Measurements from ENCODE around the gene LACRT.

The LACRT gene

DNA sequence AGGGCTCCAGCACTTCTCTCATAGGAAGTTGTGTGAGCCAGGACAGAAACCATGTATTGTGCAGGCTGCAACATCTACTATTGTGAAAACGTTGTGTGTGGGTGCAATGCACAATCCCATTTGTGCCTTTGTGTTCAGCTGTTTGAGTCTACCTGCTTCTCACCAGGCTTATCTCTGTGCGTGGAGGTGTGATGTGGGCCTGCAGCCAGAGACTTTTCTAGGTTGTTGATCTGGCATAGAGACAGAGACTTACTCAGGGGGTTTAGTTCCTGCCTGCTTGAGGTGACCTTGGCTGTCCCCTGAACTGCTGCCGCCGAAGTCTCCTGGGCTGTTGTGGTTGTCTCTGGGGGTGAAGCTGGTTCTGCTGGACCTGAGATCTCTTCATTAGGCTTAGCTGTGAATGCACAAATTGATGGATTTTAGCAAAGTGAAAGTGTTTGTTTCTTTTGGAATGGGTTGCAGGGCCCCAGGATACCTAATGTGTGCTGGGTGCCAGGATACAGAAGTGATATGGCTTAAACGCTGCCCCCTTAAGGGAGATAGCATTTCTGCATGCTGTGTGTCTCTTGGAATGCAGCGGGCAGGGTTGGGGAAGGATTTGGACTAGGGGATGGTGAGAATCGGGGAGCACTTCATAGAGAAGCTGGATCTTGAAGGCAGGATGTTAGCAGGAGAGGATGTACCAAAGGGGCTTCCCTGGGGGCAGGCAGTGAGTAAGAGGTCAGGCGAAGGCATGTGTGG lies 2.5 kb downstream of the LACRT start:
- no peak for DNase-seq

GRCh38 chr12:54631551-54631950 lies 3.1 kb downstream of the LACRT start:
- no peak for DNase-seq

GRCh38 chr12:54629925-54630324 lies 4.8 kb downstream of the LACRT start:
- no peak for DNase-seq

DNA sequence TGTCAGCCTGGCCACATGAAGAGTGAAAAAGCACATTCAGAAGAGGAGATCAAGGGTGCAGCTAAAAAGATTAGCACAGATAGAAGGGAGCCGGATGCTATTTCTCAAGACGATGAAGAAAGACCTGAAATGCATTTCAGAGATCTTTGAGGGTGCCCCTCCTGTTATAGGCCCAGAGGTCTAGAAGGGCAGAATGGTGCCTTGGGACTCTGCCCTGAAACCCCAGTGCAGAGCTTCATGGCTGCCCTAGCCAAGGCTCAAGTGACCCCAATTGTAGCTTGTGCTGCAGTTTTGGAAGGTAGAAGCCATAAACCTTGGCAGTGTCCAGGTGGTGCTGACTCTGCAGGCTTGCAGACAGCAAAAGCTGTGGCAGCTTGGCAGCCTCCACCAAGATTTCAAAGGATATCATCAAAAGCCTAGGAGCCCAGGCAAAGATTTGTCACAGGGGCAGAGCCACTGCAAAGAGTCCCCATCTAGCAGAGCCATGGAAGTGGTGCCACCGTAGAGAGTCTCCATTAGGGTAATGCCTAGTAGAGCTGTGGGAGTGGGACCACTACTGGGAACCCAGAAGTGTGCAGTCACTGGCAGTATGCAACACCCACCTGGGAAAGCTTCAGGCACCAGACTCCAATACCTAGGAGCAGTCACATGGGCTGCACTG lies 6.4 kb downstream of the LACRT start:
- no peak for DNase-seq

GRCh38 chr12:54627304-54627703 lies 7.4 kb downstream of the LACRT start:
- no peak for DNase-seq

DNA sequence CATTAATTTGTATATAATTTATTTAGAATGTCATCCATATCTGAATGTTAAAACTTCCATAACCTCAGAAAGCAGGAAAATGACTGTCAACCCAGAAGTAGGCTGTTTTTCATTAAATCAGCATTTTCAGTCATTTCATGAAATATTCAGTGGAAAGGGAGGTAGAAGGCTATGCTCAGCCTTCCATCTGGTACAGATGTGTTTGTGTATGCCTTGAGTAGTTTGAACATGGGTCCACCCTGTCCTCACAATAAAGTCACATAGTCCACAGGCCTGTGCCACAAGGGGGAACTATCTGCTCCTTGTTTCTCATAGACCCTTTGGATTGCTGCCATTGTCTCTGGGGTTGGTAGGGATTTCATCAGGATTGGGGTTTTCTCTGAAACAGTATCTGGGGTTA lies 9.1 kb downstream of the LACRT start:
- no peak for DNase-seq

GRCh38 chr12:54624315-54625279 lies 10.1 kb downstream of the LACRT start:
- DNase-seq: no peak

- no peak for DNase-seq
Measured at GRCh38 chr12:54622463-54623183, 12.1 kb downstream of the LACRT start.

- DNase-seq: no peak
Measured at GRCh38 chr12:54616933-54617680, 17.6 kb downstream of the LACRT start.

GRCh38 chr12:54612225-54612750 lies 22.4 kb downstream of the LACRT start:
- DNase-seq: no peak

- DNase-seq: no peak
Measured at GRCh38 chr12:54611715-54612149, 23.0 kb downstream of the LACRT start.

GRCh38 chr12:54608769-54609168 lies 25.9 kb downstream of the LACRT start:
- no peak for DNase-seq

DNA sequence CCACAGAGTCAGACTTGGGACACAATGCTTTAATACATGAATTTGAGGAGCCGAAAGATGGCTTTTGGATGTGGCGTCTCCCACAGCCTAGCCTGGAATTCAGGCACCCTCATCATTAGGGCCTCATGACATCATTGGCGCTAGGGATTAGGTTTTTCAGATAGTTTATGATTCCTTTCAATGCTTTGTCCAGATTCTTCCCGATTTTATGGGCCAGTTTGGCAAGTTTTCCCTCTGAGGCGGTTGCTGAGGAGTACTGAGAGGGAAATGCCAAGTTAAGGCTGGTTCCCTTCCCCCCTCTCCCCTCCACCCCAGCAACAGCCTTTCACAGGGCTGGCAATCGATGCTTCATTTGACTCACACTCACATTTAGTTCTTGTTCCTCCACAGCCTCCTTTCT lies 26.5 kb downstream of the LACRT start:
- DNase-seq: no peak

DNA sequence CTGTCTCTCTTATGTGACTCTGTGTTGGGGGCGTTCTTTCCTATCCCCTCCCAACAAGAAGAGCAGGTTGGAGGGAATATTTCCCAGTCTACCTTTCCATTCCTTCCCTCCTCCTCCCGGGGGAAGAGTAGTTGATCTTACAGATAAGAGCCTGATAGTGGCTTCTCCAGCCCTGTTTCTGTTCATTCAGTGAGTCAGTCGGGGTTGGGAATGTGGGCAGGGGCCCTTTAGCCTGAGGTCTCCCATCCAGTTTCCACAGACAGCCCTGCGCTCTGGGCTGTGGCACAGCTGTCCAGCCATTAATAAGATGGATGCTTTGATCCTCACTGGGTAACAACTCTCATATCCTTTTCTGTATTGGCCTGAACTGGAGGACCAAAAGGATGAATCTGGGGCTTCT lies 28.1 kb downstream of the LACRT start:
- DNase-seq: no peak

- no peak for DNase-seq
Measured at GRCh38 chr12:54605138-54605970, 29.3 kb downstream of the LACRT start.

- no peak for DNase-seq
Measured at GRCh38 chr12:54604436-54604835, 30.3 kb downstream of the LACRT start.

- no peak for DNase-seq
Measured at GRCh38 chr12:54603872-54604271, 30.8 kb downstream of the LACRT start.

- DNase-seq: peak; percentile 62
Measured at GRCh38 chr12:54603173-54603814, 31.4 kb downstream of the LACRT start.

DNA sequence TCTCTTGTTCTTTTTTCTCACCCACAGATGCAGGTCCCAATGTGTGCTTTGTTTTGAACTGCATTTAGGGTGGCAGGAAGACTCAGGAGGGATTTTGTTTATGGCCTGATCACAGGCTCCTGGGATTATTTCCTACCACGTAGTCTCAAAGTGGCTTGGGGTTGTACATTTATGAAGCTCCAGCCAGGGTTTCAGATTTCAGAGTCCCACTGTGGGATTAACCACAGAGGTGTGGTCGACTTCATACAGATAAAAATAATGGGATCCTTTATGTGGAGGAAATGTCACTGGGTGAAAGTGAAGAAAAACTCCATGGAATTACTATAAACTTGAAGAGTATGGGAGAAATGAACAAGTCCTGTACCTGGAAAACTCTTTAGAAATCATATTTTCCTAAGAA lies 32.0 kb downstream of the LACRT start:
- DNase-seq: no peak

GRCh38 chr12:54601841-54602240 lies 32.9 kb downstream of the LACRT start:
- no peak for DNase-seq

Measured in activated T-cell treated with anti-CD3 and anti-CD28 coated beads for 4 hours (primary cell).